Measurements from ENCODE around the gene ITGAV. TPM values are rescaled to one million over a fixed set of nuclear protein-coding genes. Genes with fewer than 3 reads are reported as not detected.

The ITGAV gene
- polyA plus RNA-seq, 1 experiment: 129 TPM

DNA sequence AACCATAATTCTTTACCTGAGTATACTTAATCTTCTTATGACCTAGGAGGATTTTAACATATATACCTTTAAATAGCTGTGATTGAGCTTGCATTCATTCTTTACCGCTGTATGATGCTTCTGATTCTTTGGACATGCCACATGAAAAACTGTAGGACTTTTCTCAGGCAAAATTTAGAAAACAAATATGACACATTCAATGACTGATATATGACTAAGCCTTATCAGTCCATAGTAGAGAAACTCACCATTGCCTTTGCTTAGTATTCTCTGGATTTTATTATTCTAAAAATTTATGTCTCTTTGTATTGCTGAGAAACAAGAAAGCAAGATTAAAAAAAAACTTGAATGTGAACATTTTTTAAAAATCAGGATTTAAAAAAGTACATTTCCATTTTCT, 107.7 kb downstream of the ITGAV start:
- no peak overlapping the region for H3K27ac ChIP-seq (ENCODE audit: low read depth, low read length)
- no peaks in the 10 kb centered on the region for H3K27me3 ChIP-seq (ENCODE audit: control insufficient read depth, insufficient read depth, low read length)
- no peak for TF ChIP-seq CTCF (IDR thresholded peaks at IDR 0.05; ENCODE audit: low read depth, low read length)
- no peaks in the 10 kb centered on the region; the same call in 1 of the 2 replicates for H3K9me3 ChIP-seq (ENCODE audit: control insufficient read depth, insufficient read depth, low read length)
- POLR2A ChIA-PET: no interaction called here
- no peak for DNase-seq (ENCODE audit: low read depth, low spot score)
- H3K4me3 ChIP-seq (ENCODE audit: low read depth, low read length): no peak overlapping the region
- CTCF ChIA-PET: interaction anchor here (0.6 to 1.0 kb wide), 2 partner anchors 55 to 249 kb away, joined by 3 read pairs; no protein-coding TSS in a partner anchor

- DNase-seq (ENCODE audit: low read depth, low spot score): no peak
- no peaks in the 10 kb centered on the region for H3K9me3 ChIP-seq (ENCODE audit: control insufficient read depth, insufficient read depth, low read length)
- no peak for TF ChIP-seq CTCF (IDR thresholded peaks at IDR 0.05; ENCODE audit: low read depth, low read length)
- ChIA-PET CTCF (no interaction called here), POLR2A (no interaction called here)
- no peak overlapping the region for H3K4me3 ChIP-seq (ENCODE audit: low read depth, low read length)
- H3K27ac ChIP-seq (ENCODE audit: low read depth, low read length): no peak overlapping the region
- H3K27me3 ChIP-seq (ENCODE audit: control insufficient read depth, insufficient read depth, low read length): no peaks in the 10 kb centered on the region
Observed at GRCh38 chr2:186699742-186700141, 109.9 kb downstream of the ITGAV start.

GRCh38 chr2:186702006-186702405, 112.2 kb downstream of the ITGAV start:
- DNase-seq (ENCODE audit: low read depth, low spot score): no peak
- CTCF ChIA-PET: no interaction called here

DNA sequence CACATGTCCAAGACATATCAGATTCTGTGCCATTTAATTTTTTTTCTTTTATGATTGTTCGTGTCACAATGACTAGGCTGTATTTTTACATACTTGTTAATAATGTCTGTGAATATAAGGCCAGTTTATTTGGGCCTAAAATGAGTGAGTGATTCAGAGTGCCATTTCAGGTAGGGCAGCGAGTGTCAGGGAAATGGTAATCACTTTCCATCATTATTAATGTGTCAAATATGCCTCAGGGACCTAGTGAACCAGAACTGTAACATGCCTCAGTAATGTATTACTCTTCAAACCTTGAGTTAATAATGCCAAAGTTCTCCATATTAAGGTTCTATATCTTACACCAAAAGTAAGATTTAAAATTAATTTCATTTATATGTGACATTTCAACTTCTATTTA, 112.6 kb downstream of the ITGAV start:
- Histone ChIP-seq H3K27me3 (ENCODE audit: control insufficient read depth, insufficient read depth, low read length) (no peaks in the 10 kb centered on the region), H3K4me3 (ENCODE audit: low read depth, low read length) (no peak overlapping the region), H3K27ac (ENCODE audit: low read depth, low read length) (no peak overlapping the region), H3K9me3 (ENCODE audit: control insufficient read depth, insufficient read depth, low read length) (no peaks in the 10 kb centered on the region)
- ChIA-PET CTCF (no interaction called here), POLR2A (no interaction called here)
- no peak for DNase-seq (ENCODE audit: low read depth, low spot score)
- no peak for TF ChIP-seq CTCF (IDR thresholded peaks at IDR 0.05; ENCODE audit: low read depth, low read length)

More at GRCh38 chr2:186702006-186702405, 112.2 kb downstream of the ITGAV start:
- Histone ChIP-seq H3K27me3 (ENCODE audit: control insufficient read depth, insufficient read depth, low read length) (no peaks in the 10 kb centered on the region), H3K27ac (ENCODE audit: low read depth, low read length) (no peak overlapping the region), H3K4me3 (ENCODE audit: low read depth, low read length) (no peak overlapping the region), H3K9me3 (ENCODE audit: control insufficient read depth, insufficient read depth, low read length) (no peaks in the 10 kb centered on the region)
- POLR2A ChIA-PET: no interaction called here
- no peak for TF ChIP-seq CTCF (IDR thresholded peaks at IDR 0.05; ENCODE audit: low read depth, low read length)

DNA sequence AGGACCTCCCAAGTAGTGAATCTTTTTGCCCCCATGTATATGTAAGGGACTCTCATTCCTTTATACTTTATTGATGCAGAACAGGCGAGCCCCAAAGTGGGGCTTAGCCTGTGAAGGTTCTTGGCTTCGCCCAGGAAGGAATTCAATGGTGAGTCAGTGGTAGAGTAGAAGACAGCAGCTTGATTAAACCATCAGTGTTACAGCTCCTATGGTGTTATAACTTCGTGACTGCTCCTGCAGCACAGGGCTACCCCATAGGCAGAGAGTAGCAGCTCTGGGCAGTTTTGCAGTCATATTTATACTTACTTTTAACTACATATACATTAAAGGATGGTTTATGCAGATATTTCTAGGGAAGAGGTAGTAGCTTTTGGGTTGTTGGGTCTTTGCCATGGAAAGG, 115.0 kb downstream of the ITGAV start:
- Histone ChIP-seq H3K9me3 (ENCODE audit: control insufficient read depth, insufficient read depth, low read length) (no peaks in the 10 kb centered on the region), H3K27me3 (ENCODE audit: control insufficient read depth, insufficient read depth, low read length) (no peaks in the 10 kb centered on the region), H3K4me3 (ENCODE audit: low read depth, low read length) (no peak overlapping the region), H3K27ac (ENCODE audit: low read depth, low read length) (no peak overlapping the region)
- no peak for TF ChIP-seq CTCF (IDR thresholded peaks at IDR 0.05; ENCODE audit: low read depth, low read length)
- POLR2A ChIA-PET: no interaction called here
- DNase-seq (ENCODE audit: low read depth, low spot score): no peak
- CTCF ChIA-PET: no interaction called here
